Measurements from ENCODE around the gene B3GAT1. TPM values are rescaled to one million over a fixed set of nuclear protein-coding genes. Genes with fewer than 3 reads are reported as not detected.

Gene B3GAT1, protein sequence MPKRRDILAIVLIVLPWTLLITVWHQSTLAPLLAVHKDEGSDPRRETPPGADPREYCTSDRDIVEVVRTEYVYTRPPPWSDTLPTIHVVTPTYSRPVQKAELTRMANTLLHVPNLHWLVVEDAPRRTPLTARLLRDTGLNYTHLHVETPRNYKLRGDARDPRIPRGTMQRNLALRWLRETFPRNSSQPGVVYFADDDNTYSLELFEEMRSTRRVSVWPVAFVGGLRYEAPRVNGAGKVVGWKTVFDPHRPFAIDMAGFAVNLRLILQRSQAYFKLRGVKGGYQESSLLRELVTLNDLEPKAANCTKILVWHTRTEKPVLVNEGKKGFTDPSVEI
- total RNA-seq (not detected in 2 replicates), polyA plus RNA-seq (0.06 and 0.14 TPM in 2 replicates), polyA minus RNA-seq (0.14 TPM in 1 of 2 replicates, not detected in the other)
- total RNA-seq (2013), result 0.02 TPM

DNA sequence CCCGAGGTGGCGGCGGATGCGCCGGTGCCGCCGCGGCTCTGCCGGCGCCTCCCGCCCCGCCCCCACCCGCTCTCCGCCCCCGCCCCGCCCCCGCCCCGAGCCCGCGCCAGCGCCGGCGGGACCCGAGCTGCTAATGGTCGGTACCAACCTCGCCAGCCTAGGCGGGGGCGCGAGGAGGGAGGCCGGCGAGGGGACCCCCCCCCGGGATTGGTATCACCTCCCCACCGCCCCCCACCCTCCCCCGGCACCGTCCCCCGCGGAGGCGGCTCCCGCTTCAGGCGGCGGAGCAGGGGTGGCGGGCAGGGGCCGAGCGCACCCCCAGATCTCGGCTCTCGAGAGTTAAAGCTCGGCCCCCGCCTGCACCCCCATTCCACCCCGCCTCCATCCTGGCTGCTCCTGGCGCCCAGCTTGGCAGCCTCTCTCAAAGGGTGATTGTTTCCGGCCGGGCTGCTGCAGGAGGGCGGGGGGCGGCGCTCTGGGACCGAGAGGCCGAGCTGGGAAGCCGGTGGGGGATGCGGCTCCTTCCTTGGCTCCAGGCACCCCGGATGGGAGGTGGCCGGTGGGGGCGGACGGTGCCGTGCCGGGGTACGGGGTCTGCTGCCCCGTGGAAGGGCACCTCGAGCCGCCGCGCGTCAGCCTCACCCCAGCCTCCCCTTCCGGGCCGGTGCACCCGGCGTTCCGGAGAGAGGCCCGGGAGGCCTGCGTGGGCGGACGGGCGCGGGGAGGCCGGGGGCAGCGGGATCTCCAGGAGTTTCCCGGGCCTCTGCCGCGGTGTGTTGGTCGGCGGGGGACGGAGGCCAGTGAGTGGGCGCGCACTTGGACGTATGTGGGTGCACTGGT is at the start of gene B3GAT1:
Gene B3GAT1 (minus strand): TSS at position 40 of the 840 bp plus-strand sequence. CDS start 24,583 bp downstream, outside the sequence.
- Histone ChIP-seq H3K4me1 (ENCODE audit: control insufficient read depth in 2 of 2, insufficient read depth in 2 of 2, low read length in 2 of 2) (peaks cover 15 to 24% of the 10 kb centered on the region in 2 donors), H3K27ac (ENCODE audit: low read length in 2 of 2) (no peak within 1 kb of the TSS), H3K36me3 (replicated peaks in 1 of 2; ENCODE audit: control extremely low read depth in 1 of 2, control insufficient read depth in 1 of 2, extremely low read depth in 1 of 2, insufficient read depth in 2 of 2, low read length in 1 of 2) (no peaks in the 10 kb centered on the region), H2AFZ (ENCODE audit: insufficient read depth, low read depth, low read length, poor library complexity, severe bottlenecking) (no peak within 1 kb of the TSS), H3K9me3 (ENCODE audit: control extremely low read depth in 1 of 3, control insufficient read depth in 2 of 3, insufficient read depth in 1 of 3, low read length in 2 of 3) (peaks cover 0 to 9% (median 0%) of the 10 kb centered on the region in 3 donors), H3K27me3 (replicated peaks in 1 of 4; ENCODE audit: control extremely low read depth in 1 of 4, control insufficient read depth in 3 of 4, insufficient read depth in 4 of 4, low read length in 3 of 4) (peaks cover 0 to 46% (median 18%) of the 10 kb centered on the region in 4 experiments), H3K4me2 (replicated peaks; ENCODE audit: low read depth, low read length, poor library complexity, severe bottlenecking) (peak within 1 kb of the TSS; percentile 65), H3K79me2 (ENCODE audit: control insufficient read depth, insufficient read depth, low read length) (no peaks in the 10 kb centered on the region), H4K20me1 (ENCODE audit: control insufficient read depth, insufficient read depth, low read length, poor library complexity, severe bottlenecking) (no peaks in the 10 kb centered on the region), H3K9ac (ENCODE audit: low read length) (peak within 1 kb of the TSS; percentile 19), H3K4me3 (ENCODE audit: control extremely low read depth in 1 of 5, extremely low read depth in 1 of 5, insufficient read depth in 1 of 5, low read depth in 2 of 5, low read length in 4 of 5) (peak within 1 kb of the TSS in 1 of 5 experiments; percentile 11)
- 2% methylated on average over 59 of the region's 94 CpGs for WGBS (ENCODE audit: insufficient coverage)
- Mint-ChIP-seq H3K4me3 (peak within 1 kb of the TSS; percentile 62), H3K27ac (no peak within 1 kb of the TSS), H3K9me3 (ENCODE audit: insufficient read depth) (no peaks in the 10 kb centered on the region), H3K4me1 (peaks cover 29% of the 10 kb centered on the region), H3K27me3 (peaks cover 52% of the 10 kb centered on the region)
- no peak for ATAC-seq (ENCODE audit: low read depth)
- ChIA-PET CTCF (no interaction called here), POLR2A (no interaction called here)
- intact Hi-C loops (cut with micrococcal nuclease), result no loop called here
- no peak for TF ChIP-seq EZH2 (IDR thresholded peaks at IDR 0.05; ENCODE audit: borderline replicate concordance, insufficient read depth, low read depth, low read length, poor library complexity, severe bottlenecking)
- TF ChIP-seq, protein P1, sequence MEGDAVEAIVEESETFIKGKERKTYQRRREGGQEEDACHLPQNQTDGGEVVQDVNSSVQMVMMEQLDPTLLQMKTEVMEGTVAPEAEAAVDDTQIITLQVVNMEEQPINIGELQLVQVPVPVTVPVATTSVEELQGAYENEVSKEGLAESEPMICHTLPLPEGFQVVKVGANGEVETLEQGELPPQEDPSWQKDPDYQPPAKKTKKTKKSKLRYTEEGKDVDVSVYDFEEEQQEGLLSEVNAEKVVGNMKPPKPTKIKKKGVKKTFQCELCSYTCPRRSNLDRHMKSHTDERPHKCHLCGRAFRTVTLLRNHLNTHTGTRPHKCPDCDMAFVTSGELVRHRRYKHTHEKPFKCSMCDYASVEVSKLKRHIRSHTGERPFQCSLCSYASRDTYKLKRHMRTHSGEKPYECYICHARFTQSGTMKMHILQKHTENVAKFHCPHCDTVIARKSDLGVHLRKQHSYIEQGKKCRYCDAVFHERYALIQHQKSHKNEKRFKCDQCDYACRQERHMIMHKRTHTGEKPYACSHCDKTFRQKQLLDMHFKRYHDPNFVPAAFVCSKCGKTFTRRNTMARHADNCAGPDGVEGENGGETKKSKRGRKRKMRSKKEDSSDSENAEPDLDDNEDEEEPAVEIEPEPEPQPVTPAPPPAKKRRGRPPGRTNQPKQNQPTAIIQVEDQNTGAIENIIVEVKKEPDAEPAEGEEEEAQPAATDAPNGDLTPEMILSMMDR (IDR thresholded peaks at IDR 0.05), result no peak
- DNase-seq, result no peak

All from B cell (primary cell).